T47D (cell line): ENCODE results near the gene LGR4.

Experiments
- DNase-seq, 2 experiments: peaks; one replicate each; pipeline versions ENCODE4 v3.0.0 to v3.0.0-alpha.2; 2011 to 2012; ENCODE audit warnings: low read depth in 1 of 2, low spot score in 1 of 2
- JUND ChIP-seq: IDR thresholded peaks from 2 replicates; pipeline ENCODE4 v1.6.1; 2012; ENCODE audit warnings: low read depth
- in situ Hi-C: cut with HindIII; loops from 2 replicates; pipeline ENCODE4 v1.10.0; 2016; ENCODE audit warnings: low sequenced_read_pairs, low pct_unique_long_range_greater_than_20kb

LGR4 gene

DNA sequence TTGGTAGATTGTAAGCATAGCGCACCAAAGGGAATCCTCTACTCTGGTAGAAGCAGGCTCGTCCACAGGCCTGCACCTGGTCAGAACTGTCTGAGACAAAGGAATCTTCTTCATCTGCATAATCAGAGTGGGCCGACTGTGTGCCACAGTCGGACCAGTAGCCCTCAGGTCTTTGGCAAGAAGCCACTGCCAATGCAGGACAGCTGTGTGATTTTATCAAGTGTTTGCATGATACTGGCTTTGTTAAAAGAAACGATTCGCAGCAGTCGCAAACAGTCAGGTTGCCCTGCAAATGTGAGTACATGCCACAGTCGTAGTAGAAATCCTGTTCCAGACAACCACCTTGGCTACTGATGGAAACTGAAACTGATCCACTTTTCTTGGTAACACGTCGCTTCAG lies 104.7 kb downstream of the LGR4 start:
- no peak for TF ChIP-seq JUND
- in situ Hi-C loops: no loop called here
- peak in 1 of 2 experiments; percentile 37 for DNase-seq

DNA sequence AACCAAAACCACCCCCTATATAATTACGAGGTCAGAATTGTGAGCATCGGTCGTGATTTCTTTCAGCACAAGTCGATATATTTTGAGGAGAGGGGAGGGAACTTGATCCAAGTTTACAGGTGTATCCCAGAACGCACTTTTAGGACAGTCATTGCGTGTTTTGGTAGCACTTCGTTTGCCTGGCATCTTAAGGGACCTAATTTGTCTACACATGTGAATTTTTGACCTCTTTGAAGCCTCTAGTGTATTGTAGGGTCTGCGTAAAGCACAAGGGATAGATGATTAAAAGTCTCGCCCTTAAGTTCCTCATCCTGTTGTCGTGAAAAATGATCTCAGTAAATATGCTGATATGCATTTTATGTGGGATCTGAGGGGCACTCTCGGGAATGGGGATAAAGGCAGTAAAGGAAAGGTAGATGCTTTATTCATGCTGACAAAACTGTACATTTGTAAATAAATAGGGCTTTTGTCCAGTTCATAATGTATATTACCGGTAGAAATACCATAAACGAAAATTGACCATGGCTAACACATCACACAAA lies 108.9 kb downstream of the LGR4 start:
- no peak for DNase-seq
- no peak for TF ChIP-seq JUND
- in situ Hi-C loops: no loop called here

DNA sequence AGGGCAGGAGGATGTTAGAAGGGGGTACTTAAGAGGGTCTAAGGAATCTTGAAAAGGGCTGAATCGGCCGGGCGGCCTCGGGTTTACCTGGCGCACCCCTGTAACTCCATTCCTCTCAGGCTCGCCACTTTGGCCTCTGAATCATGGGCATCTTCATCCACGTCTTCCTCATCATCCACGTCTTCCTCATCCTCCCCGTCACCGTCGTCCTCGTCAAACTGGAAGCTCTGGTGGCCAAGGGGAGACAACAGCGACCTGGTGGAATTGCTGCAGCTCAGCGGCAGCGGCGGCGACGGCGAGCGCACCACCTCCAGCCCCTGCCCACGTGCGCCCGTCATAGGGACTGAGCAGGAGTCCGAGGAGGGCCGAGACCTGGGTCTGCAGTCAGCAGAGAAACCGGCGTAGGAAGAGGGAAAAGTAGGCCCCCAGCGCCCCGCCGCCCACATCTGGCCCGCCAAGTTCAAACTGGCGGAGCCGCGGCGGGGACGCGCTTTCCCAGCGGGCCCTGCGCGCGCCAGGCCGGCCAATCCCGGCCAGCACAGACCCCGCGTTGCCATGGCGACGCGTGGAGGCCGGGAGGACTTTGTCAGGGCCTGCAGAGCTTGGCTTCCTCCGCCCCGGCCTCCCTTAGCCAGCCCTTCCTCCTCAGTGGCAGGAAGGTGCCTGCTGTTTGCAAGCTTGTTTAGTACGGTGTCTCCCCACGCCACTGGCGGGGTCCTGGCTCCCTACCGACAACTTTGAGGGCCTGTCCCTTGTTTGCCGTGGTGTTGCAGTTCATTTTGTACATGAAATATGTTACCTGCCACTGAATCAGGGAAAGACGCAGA lies 109.6 kb downstream of the LGR4 start, which contains the start of gene CCDC34:
CCDC34 (minus strand) TSS at position 467 of the 827 bp plus-strand sequence; CDS start at position 446, 21 bp downstream.
- in situ Hi-C loops: no loop called here
- peak; percentile 95 to 96 for DNase-seq
- no peak for TF ChIP-seq JUND

DNA sequence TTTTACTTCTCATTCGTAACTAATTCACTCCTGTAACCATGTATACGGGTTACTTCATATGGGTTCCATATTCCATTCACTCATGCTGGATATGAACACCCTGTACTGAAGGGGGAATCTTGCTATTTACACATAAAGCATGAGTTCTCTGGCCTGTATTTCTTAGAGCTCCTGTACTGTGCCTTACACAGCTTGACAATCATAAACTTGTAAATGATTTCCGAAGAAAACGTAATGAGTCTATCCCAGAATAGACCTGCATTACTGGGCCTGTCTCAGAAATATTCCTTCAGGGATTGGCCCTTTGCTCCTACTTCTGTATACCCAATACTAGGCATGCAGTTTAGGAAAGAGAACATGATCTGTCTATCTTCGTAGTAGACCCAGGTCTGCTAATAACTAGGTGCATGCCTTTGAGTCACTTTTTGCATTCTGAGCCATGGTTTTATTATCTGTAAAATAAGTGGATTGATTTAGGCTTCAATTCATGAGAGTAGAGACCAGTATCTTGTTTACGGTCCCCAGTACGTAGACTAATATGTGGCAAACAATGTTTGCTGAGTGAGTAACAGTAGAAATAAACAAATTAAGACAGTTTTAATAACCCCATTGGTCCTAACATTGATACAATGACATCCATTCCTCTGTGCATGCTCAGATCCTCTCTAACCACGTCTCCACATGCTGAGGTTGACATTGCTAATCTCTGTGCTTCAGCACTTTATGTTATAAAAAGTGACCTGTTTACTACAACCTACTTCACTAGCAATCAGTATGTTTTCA lies 110.8 kb downstream of the LGR4 start:
- no peak for DNase-seq
- in situ Hi-C loops: no loop called here
- TF ChIP-seq JUND: no peak

DNA sequence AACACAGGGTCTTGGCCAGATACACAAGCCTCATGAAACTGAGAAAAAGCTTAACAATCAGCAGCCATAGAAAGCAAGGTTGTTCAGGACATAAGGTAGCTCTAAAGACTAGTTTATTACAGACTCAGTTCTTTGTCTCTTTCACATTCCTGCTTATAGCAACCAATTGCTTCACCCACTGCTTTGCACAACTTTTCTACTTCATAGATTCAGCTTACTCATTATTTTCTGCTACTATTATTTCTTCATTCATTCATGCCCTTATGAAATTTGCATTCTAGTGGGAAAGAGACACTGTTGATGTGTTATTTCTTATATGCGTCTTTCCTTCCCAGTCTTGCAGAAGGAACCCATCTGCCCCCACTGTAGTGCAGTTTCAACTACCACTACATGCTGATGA lies 114.3 kb downstream of the LGR4 start:
- no peak for DNase-seq
- in situ Hi-C loops: no loop called here
- no peak for TF ChIP-seq JUND

DNA sequence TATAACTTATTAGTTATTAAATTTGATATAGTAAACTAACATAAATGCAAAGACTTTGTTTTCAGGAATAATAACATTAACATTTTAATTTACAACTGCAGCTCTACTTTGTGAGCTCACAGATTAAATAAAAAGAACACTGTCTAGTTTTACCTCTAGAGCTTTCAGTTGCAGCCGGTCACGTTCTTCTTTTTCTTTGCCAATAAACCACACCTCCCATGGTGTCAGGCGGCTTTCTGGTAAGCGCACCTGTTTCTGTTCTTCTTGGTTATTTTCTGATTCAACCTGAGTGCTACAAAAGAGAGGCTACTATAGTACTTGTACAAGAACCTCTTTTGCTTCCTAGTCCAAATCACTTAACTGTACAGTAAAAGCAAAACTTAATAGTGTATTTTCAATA lies 115.3 kb downstream of the LGR4 start:
- TF ChIP-seq JUND: no peak
- no peak for DNase-seq
- in situ Hi-C loops: no loop called here

DNA sequence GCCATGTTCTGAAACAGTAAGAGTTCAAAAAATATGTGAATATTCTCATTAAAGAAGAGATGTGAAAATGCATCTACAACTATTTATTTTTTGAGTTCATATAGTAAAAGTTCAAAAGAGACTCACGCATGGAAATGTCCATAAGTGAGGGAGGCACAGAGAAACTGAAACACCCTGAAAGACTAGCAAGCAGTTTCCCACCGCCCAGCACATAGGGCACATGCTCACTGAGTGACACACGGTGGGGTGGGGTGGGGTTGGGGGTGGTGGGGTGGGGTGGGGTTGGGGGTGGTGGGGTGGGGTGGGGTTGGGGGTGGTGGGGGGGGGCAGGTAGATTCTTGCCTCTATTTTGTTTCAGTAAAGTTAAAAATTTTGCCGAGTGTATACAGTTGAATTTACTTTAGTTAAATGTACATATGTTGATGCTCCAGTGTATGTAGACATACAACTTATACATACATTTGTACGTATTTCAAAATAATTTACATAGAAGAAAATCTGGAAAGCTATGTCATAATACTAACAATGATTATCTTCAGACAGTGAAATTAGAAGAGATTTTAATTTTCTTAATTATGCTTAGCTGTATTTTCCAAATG lies 115.9 kb downstream of the LGR4 start:
- TF ChIP-seq JUND: no peak
- no peak for DNase-seq
- in situ Hi-C loops: no loop called here

DNA sequence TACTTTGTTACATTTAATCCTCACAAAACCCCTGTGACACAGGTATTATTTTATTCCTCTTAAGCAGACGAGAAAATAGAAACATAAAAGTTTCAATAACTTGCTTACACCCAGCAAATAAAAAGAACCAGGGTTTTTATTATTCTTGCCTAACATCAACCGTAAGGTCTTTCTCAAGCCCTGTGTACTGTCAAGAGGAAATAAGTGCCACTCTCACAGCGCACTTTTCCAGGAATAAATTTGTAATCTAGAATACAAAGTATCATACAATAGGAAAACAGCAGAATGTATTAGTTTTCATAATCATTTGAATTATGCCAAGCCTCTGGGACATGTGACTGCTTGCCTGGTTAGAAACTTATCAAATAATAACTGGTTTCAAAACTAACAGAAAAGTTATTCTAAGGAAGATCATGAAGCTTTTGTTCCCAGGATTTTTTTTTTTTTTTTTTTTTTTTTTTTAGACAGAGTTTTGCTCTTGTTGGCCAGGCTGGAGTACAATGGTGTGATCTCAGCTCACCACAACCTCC lies 117.0 kb downstream of the LGR4 start:
- TF ChIP-seq JUND: no peak
- no peak for DNase-seq
- in situ Hi-C loops: no loop called here

DNA sequence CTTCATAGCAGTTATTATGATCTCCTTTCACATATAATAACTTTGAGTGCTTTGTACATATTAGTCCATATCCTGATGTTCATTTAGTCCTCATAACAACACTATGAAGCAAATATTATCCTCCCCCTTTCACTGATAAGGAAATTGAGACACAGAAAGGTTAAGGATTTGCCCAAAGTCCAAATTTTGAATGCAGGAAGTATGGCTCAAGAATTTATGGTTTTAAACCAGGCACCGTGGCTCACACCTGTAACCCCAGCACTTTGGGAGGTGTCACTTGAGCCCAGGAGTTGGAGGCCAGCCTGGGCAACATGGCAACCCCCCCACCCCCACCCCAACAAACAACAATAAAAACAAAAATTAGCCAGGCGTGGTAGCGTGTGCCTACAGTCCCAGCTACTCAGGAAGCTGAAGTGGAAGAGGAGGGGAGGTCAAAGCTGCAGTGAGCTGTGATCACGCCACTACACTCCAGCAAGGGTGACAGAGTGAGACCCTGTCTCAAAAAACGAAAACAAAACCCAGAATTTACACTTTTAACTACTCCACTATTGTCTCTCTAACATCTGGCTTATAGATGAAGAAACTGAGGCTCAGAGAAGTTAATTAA lies 118.1 kb downstream of the LGR4 start:
- no peak for TF ChIP-seq JUND
- in situ Hi-C loops: no loop called here
- no peak for DNase-seq

DNA sequence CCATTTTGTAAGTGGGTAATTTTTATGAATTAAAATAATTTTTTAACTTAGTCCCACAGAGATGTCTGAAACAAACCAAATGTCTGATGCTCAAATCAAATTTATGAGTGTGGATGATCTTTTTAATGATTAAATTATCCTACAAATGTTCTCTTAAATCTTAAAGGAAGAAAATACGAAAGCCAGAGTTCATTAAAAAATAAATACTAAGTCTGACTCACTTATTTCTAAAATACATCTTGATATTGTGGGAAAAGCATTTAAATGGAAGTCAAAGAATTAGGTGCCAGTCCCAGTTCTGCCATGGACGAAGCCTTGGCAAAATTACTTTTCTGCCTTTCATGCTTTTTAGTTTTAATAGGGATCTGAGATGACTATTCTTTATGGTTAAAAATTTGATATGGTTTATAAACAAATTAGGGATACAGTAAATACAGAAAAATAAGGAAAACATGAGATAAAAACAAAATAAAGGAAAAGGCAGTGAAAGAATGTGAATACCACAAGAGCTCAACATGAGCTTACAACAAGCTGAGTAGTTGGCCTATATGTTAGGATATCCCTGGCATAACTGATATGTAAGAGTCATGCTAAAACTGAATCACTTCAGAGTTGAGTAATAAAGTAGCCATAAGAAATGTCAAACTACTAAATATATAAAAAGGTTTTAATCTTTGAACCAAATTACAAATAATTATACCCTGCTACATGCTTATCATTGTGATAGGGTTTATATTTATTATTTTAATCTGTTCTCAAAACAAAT lies 118.8 kb downstream of the LGR4 start:
- no peak for TF ChIP-seq JUND
- in situ Hi-C loops: no loop called here
- no peak for DNase-seq

DNA sequence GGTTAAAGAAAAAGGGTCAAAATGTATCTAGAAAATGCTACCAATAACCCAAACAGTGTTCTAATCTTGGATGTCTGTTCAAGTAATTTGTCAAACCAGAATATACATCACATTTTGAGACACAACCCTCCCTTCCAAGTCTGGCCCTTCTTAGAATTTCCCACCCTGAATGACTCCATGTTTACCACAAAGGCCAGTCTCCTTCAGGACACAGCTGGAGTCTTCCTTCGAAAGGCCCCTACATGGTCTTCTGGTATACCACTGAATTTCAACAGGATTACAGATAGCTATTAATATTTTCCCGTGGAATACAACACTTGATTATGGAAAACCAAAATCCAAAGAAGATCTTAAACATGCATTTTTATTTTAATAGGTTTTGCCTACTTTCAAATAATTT lies 119.8 kb downstream of the LGR4 start:
- TF ChIP-seq JUND: no peak
- DNase-seq: no peak
- in situ Hi-C loops: no loop called here
